Right cardiac atrium (tissue), 5 donors: ENCODE measurements around the gene S100A2. TPM values are rescaled to one million over a fixed set of nuclear protein-coding genes. Genes with fewer than 3 reads are reported as not detected.
A peak's percentile ranks its signal among the peaks of the same experiment; 100 is the strongest.
"Not testable (repeated sequence)": the region's sequence is repeated elsewhere in the genome, so short reads cannot be mapped to it uniquely, and the experiment has no call there.

ENCODE experiments used
- ATAC-seq, 2 donors: fragments of 200-7000 bp; cut with Tn5 transposase; one replicate each; pipeline versions ENCODE4 v1.8.0 to v1.9.1; 2020; ENCODE audit warnings: moderate library complexity in 2 of 2, mild to moderate bottlenecking in 1 of 2
- DNase-seq, 3 donors: peaks; one replicate each; pipeline ENCODE4 v3.0.0-alpha.2; 2020
- H3K27ac ChIP-seq: one replicate; pipeline ENCODE4 v1.5.1; 2013; ENCODE audit warnings: mild to moderate bottlenecking, low read length, control low read depth, moderate library complexity
- H3K27me3 ChIP-seq: one replicate; pipeline ENCODE4 v1.6.1; 2013; ENCODE audit not compliant: control insufficient read depth, insufficient read depth
- H3K4me1 ChIP-seq: one replicate; pipeline ENCODE4 v1.6.1; 2013; ENCODE audit warnings: low read length; ENCODE audit not compliant: control insufficient read depth, insufficient read depth
- H3K4me3 ChIP-seq: one replicate; pipeline ENCODE4 v1.5.1; 2013; ENCODE audit warnings: low read length, control low read depth
- H3K9me3 ChIP-seq: one replicate; pipeline ENCODE4 v1.6.1; 2013; ENCODE audit warnings: low read length; ENCODE audit not compliant: control insufficient read depth
- WGBS: extraction: QIAGEN DNeasy Blood & Tissue Kit; methylation state at CpG from one replicate; pipeline ENCODE4 v1.1.7; 2013; 5-methylcytosine and 5-hydroxymethylcytosine counted together
- intact Hi-C, 4 donors: fragments of 100-400 bp; cut with DNase I; formaldehyde crosslinking; loops; one replicate each; pipeline versions ENCODE4 v1.11.0 to v1.14.0; 2022 to 2023
- polyA plus RNA-seq: library from polyadenylated mRNA; stranded (reverse); fragments of 200-250 nt; gene quantifications from one replicate; pipeline ENCODE4 v1.2.3, GENCODE V29; 2013
- total RNA-seq, 4 donors: library from RNA; stranded (reverse); fragmentation: NEBNext Ultra II Directional; extraction: Animal tissue kit (Norgen Biotek cat#: 25700); gene quantifications; one replicate each; pipeline ENCODE4 v1.2.1, GENCODE V29; 2021
- donor health status: healthy with polysubstance abuse.
- donor health status: DM: no; HTN: yes; CAD: no.
- donor health status: DM: no; HTN: no; CAD: no.
- donor health status: DM: no; HTN: yes; CAD: no; lungs with severe emphysema.
- donor health status: DM: yes; HTN: yes; CAD: no.

Gene S100A2
- total and polyA plus RNA-seq, 5 donors: 0.92 to 3.7 (median 0.97) TPM

DNA sequence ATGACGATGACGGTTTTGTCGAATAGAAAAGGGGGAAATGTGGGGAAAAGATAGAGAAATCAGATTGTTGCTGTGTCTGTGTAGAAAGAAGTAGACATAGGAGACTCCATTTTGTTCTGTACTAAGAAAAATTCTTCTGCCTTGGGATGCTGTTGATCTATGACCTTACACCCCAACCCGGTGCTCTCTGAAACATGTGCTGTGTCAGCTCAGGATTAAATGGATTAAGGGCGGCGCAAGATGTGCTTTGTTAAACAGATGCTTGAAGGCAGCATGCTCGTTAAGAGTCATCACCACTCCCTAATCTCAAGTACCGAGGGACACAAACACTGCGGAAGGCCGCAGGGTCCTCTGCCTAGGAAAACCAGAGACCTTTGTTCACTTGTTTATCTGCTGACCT lies 9.9 kb upstream of the S100A2 start:
- not testable (repeated sequence) for DNase-seq, ATAC-seq, H3K4me1 ChIP-seq, H3K27me3 ChIP-seq, H3K9me3 ChIP-seq, H3K4me3 ChIP-seq, H3K27ac ChIP-seq
- intact Hi-C loops: loop anchor here in 2 of 4 donors (10.0 kb wide), 1 partner anchor 49 kb away; the partner anchor contains the start of genes S100A1 (in 2 of the 2) and S100A13 (in 2 of the 2)
- 83% methylated on average over 10 of the region's 10 CpGs for WGBS

DNA sequence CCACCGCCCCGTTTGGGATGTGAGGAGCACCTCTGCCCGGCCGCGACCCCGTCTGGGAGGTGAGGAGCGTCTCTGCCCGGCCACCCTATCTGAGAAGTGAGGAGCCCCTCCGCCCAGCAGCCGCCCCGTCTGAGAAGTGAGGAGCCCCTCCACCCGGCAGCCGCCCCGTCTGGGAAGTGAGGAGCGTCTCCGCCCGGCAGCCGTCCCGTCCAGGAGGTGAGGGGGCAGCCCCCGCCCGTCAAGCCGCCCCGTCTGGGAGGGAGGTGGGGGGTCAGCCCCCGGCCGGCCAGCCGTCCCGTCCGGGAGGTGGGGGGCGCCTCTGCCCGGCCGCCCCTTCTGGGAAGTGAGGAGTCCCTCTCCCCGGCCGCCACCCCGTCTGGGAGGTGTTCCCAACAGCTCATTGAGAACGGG lies 9.4 kb upstream of the S100A2 start:
- not testable (repeated sequence) for DNase-seq, H3K9me3 ChIP-seq, H3K4me3 ChIP-seq, ATAC-seq, H3K27ac ChIP-seq, H3K27me3 ChIP-seq, H3K4me1 ChIP-seq
- intact Hi-C loops: loop anchor here in 2 of 4 donors (10.0 kb wide), 1 partner anchor 50 kb away; the partner anchor contains the start of genes S100A1 (in 2 of the 2) and S100A13 (in 2 of the 2)
- 96% methylated on average over 35 of the region's 35 CpGs for WGBS

DNA sequence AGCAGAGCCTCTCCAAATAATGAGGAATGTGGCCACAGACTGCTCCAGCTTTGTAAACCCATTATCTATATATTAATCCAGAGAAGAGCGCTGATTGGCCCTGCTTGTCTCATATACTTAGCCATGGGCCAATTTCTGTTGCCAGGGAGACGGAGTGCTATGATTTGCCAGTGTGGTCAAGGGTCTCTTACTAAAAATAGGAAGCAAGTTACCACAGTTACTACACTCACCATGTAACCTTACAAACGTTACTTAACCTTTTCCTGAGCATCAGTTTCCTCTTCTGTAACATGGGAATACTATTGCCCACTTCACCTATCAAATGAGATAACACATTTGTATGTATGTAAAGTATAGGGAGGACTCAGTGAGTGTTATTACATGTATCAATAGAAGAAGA lies 7.7 kb upstream of the S100A2 start:
- DNase-seq: no peak
- H3K4me1 ChIP-seq: peaks cover under 1% of the 10 kb centered on the region
- WGBS: 66% methylated on average over 3 of the region's 3 CpGs
- intact Hi-C loops: loop anchor here in 3 of 4 donors (5.0 to 10.0 kb wide), 2 partner anchors 39 to 51 kb away; partner anchors contain the start of genes S100A1 (in 2 of the 3), S100A13 (in 2 of the 3) and S100A16 (in 1 of the 3)
- H3K27me3 ChIP-seq: no peaks in the 10 kb centered on the region
- no peak overlapping the region for H3K27ac ChIP-seq
- H3K9me3 ChIP-seq: no peaks in the 10 kb centered on the region
- ATAC-seq: no peak
- no peak overlapping the region for H3K4me3 ChIP-seq

DNA sequence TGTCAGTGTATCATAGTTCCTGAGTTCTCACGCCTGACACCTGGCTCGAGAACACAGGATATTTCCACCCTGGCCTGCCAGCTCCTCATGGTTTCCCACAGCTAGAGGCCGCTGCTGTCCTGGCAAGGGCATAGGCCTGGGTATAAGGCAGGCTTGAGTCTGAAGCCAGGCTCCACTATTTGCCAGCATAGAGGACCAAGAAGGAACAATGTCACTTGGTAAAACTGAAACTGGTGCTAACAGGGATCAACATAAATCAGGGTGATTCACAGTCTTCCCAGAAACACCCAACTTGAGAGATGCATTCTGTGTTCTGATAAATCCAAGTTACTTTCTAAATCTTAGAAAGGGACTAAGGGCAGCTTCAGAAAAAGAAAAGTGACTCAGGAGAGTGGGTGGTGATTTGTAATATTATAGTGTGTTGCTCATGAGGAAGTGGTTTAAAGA lies 6.9 kb upstream of the S100A2 start:
- peaks cover 6% of the 10 kb centered on the region for H3K4me1 ChIP-seq
- no peaks in the 10 kb centered on the region for H3K27me3 ChIP-seq
- 12% methylated on average over 3 of the region's 3 CpGs for WGBS
- no peaks in the 10 kb centered on the region for H3K9me3 ChIP-seq
- no peak overlapping the region for H3K4me3 ChIP-seq
- H3K27ac ChIP-seq: peak overlapping the region; percentile 12
- DNase-seq: peak; percentile 83 to 92 (median 90)
- peak; percentile 89 to 91 for ATAC-seq
- intact Hi-C loops: loop anchor here in 3 of 4 donors (5.0 to 10.0 kb wide), 2 partner anchors 40 to 52 kb away; partner anchors contain the start of genes S100A1 (in 2 of the 3), S100A13 (in 2 of the 3) and S100A16 (in 1 of the 3)

DNA sequence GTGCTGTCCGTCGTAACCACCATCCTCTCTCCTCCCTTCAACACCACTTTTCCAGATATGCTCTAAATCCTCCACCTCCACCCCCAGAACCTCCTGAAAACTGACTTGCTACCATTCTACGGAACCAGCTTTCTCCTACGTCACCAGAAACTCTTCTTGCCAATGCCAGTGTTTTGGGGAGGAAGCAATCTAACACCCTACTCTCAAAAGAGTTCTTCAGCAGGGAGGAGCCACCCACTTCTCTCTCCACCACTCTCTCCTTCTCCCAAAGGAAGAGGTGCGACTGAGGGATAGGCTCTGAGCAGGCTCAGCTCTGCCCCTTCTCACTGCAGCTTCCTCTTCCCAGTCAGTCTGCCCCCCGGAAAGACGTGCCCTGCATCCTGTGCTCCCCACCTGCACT lies 6.1 kb upstream of the S100A2 start:
- no peak overlapping the region for H3K4me3 ChIP-seq
- no peaks in the 10 kb centered on the region for H3K9me3 ChIP-seq
- intact Hi-C loops: loop anchor here in 3 of 4 donors (2.0 to 10.0 kb wide), 3 partner anchors 39 to 53 kb away; partner anchors contain the start of genes S100A1 (in 2 of the 3), S100A13 (in 2 of the 3) and S100A16 (in 1 of the 3)
- no peak overlapping the region for H3K27ac ChIP-seq
- no peaks in the 10 kb centered on the region for H3K27me3 ChIP-seq
- peaks cover 10% of the 10 kb centered on the region for H3K4me1 ChIP-seq
- WGBS: 64% methylated on average over 7 of the region's 7 CpGs
- DNase-seq (no peak), ATAC-seq (no peak)

- WGBS: 96% methylated on average over 5 of the region's 5 CpGs
- DNase-seq (no peak), ATAC-seq (no peak)
- peaks cover 17% of the 10 kb centered on the region for H3K4me1 ChIP-seq
- H3K9me3 ChIP-seq: no peaks in the 10 kb centered on the region
- no peak overlapping the region for H3K4me3 ChIP-seq
- no peak overlapping the region for H3K27ac ChIP-seq
- intact Hi-C loops: loop anchor here in 3 of 4 donors (2.0 to 10.0 kb wide), 3 partner anchors 38 to 54 kb away; partner anchors contain the start of genes S100A1 (in 2 of the 3), S100A13 (in 2 of the 3) and S100A16 (in 1 of the 3)
- no peaks in the 10 kb centered on the region for H3K27me3 ChIP-seq
Measured at GRCh38 chr1:153570874-153571273, 5.2 kb upstream of the S100A2 start.

DNA sequence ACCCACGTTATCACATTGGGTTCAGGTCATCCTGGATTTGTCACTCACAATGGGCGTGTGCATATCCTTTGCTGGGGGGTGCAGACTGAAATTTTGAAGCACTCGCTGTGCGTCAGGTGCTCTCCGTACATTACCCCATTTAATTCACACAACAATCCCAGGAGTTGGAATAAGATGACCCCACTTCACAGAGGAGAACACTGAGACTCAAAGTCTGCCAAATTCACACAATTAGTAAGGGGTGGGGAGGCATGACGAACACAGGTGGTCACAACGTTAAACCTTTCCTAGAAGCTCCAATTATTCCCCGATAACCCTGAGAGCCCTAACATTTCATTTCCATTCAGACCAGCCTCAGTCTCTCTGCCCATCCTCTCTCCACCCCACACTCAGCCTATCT lies 3.8 kb upstream of the S100A2 start:
- H3K4me3 ChIP-seq: no peak overlapping the region
- intact Hi-C loops: loop anchor here (2.0 to 5.0 kb wide), 4 partner anchors 35 to 59 kb away; partner anchors contain the start of gene S100A6 (in 1 of the 4)
- ATAC-seq: no peak
- 85% methylated on average over 8 of the region's 8 CpGs for WGBS
- no peaks in the 10 kb centered on the region for H3K9me3 ChIP-seq
- peaks cover 22% of the 10 kb centered on the region for H3K4me1 ChIP-seq
- no peak for DNase-seq
- no peaks in the 10 kb centered on the region for H3K27me3 ChIP-seq
- no peak overlapping the region for H3K27ac ChIP-seq

DNA sequence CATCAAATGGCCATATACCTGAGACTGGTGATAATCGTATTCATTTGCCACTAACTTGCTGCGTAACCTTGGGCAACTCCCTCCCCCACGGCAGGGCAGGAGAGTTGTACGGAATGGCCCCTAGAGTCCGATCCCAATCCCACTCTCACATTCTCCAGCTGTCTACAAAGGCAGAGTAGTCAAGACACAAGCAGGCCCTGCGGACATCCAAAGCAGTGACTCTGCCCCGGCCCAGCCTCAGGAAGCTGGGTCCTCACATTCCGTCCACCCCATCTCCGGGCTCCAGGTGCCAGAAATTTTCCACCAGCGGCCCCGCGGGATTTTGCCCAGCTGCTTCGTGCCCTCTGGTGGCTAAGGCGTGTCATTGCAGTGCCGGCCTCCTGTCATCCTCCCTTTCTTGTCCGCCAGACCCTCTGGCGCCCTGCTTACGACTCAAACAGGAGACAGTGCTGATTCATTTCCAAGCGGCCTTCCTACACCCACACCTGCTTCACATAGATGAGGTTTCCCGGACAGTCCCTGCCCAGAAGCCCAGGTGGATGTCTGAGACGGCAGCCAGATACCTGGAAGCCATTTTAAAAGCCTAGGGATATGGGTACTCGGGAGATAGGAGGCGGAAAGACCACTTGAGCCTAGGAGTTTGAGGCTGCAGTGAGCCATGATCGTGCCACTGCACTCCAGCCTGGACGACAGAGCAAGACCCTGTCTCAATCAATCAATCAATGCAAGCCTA lies 2.9 kb upstream of the S100A2 start:
- intact Hi-C loops: loop anchor here (1.0 to 5.0 kb wide), 5 partner anchors 34 to 58 kb away; partner anchors contain the start of gene S100A6 (in 1 of the 4)
- H3K27ac ChIP-seq: peak overlapping the region; percentile 32
- 10% methylated on average over 25 of the region's 25 CpGs for WGBS
- no peak overlapping the region for H3K4me3 ChIP-seq
- no peaks in the 10 kb centered on the region for H3K27me3 ChIP-seq
- DNase-seq: peak; percentile 90 to 96 (median 95)
- H3K4me1 ChIP-seq: peaks cover 22% of the 10 kb centered on the region
- ATAC-seq: peak; percentile 14 to 42
- H3K9me3 ChIP-seq: no peaks in the 10 kb centered on the region

DNA sequence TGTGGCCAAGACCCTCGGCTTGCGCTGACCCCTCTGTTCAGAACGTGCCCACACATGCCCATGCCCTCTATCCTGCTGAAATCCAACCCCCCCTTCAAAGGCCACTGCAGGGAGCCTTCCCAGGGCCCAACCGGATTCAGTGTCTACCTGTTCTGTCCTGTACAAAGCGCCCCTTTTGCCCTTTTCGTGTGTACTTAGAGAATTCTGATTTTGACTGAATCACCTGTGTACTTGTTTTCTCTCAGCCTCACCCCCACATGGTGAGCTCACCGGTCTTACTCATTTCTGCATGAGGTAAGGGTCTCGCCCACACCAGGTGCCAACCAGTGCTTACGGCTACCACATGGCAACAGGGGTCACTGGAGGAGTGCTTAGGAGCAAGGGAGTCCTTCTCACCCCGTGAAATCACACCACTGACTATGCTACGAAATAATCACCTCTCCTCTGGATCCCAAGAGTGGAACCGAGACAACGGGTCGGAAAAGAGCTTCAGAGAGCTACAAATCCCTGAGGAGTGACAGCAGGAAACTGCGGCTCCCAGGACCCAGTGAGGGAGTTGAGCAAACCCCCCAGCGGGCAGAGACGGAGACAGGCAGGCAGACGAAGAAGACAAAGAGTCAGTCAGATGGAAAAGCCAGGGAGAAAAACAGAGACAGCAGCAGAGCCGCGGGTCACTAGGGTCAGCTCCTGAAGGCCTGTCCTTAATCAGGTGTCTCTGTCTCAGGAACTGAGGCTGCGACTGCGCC lies 2.1 kb upstream of the S100A2 start:
- peaks cover 22% of the 10 kb centered on the region for H3K4me1 ChIP-seq
- H3K27me3 ChIP-seq: no peaks in the 10 kb centered on the region
- DNase-seq: no peak
- peak overlapping the region; percentile 32 for H3K27ac ChIP-seq
- no peaks in the 10 kb centered on the region for H3K9me3 ChIP-seq
- H3K4me3 ChIP-seq: no peak overlapping the region
- ATAC-seq: no peak
- intact Hi-C loops: loop anchor here (1.0 to 5.0 kb wide), 5 partner anchors 33 to 57 kb away; partner anchors contain the start of gene S100A6 (in 1 of the 4)
- WGBS: 77% methylated on average over 22 of the region's 22 CpGs
